ENCODE data around the gene PNMT. TPM values are rescaled to one million over a fixed set of nuclear protein-coding genes. Genes with fewer than 3 reads are reported as not detected.

Gene PNMT
- total and polyA plus RNA-seq, 2 of the 13 experiments (the other 11 are each of a cell fraction or from before 2014, with no cell fraction given): 0.25 TPM; not detected in 1

DNA sequence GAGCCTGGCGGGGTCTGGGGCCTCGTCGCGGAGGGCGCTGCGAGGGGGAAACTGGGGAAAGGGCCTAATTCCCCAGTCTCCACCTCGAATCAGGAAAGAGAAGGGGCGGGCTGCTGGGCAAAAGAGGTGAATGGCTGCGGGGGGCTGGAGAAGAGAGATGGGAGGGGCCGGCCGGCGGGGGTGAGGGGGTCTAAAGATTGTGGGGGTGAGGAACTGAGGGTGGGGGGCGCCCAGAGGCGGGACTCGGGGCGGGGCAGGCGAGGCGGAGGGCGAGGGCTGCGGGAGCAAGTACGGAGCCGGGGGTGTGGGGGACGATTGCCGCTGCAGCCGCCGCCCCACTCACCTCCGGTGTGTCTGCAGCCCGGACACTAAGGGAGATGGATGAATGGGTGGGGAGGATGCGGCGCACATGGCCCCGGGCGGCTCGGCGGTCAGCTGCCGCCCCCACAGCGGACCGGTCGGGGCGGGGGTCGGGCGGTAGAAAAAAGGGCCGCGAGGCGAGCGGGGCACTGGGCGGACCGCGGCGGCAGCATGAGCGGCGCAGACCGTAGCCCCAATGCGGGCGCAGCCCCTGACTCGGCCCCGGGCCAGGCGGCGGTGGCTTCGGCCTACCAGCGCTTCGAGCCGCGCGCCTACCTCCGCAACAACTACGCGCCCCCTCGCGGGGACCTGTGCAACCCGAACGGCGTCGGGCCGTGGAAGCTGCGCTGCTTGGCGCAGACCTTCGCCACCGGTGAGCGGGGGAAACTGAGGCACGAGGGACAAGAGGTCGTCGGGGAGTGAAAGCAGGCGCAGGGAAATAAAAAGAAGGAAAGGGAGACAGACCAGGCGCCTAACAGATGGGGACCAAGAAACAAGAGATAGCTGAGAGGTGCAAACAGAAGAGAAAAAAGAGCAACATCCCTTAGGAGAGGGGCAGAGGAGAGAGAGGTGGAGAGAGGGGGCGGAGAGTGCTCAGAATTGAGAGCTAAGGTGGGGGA, at the start of gene PNMT (continued):
- TF ChIP-seq ZNF292 (CRISPR knock-in tag; IDR thresholded peaks at IDR 0.05; ENCODE audit: borderline replicate concordance, low read depth) (no peak), ATAD3A (CRISPR knock-in tag; IDR thresholded peaks at IDR 0.05) (no peak), YEATS2 (CRISPR knock-in tag; IDR thresholded peaks at IDR 0.05; ENCODE audit: borderline replicate concordance) (peak; percentile 77; the same call in 1 of the 2 replicates), TBX2 (CRISPR knock-in tag; IDR thresholded peaks at IDR 0.05; ENCODE audit: borderline replicate concordance) (peak; percentile 77), ZNF552 (CRISPR knock-in tag; IDR thresholded peaks at IDR 0.05; ENCODE audit: borderline replicate concordance) (peak; percentile 53; the same call in 1 of the 2 replicates), BORCS8-MEF2B (CRISPR knock-in tag; IDR thresholded peaks at IDR 0.05) (peak; percentile 74; the same call in 1 of the 2 replicates), MTA3 (CRISPR knock-in tag; IDR thresholded peaks at IDR 0.05) (no peak), SP2 (CRISPR knock-in tag; IDR thresholded peaks at IDR 0.05) (no peak), CBX1 (IDR thresholded peaks at IDR 0.05; ENCODE audit: low read depth) (peak; percentile 50), EEA1 (CRISPR knock-in tag; IDR thresholded peaks at IDR 0.05; ENCODE audit: borderline replicate concordance) (no peak; the same call in 1 of the 2 replicates), CENPX (CRISPR knock-in tag; IDR thresholded peaks at IDR 0.05) (no peak), RAD51 (IDR thresholded peaks at IDR 0.05; ENCODE audit: borderline replicate concordance) (no peak), AGO1 (IDR thresholded peaks at IDR 0.05; ENCODE audit: low read depth, low read length, poor library complexity, severe bottlenecking) (no peak), TOE1 (CRISPR knock-in tag; IDR thresholded peaks at IDR 0.05) (0 out of 2 replicates have a peak, but pooled peaks have one; percentile 78), HNRNPH1 (optimal IDR thresholded peaks at IDR 0.05; ENCODE audit: low read depth, low read length) (no peak), HMGA1 (CRISPR knock-in tag; conservative IDR thresholded peaks at IDR 0.05) (no peak), ZBTB21 (CRISPR knock-in tag; IDR thresholded peaks at IDR 0.05) (no peak), MAZ (IDR thresholded peaks at IDR 0.05; ENCODE audit: borderline replicate concordance, low read depth, low read length) (0 out of 2 replicates have a peak, but pooled peaks have one; percentile 40), MAZ (CRISPR knock-in tag; IDR thresholded peaks at IDR 0.05; ENCODE audit: low read depth) (peak; percentile 74; the same call in 1 of the 2 replicates), NPAS2 (CRISPR knock-in tag; IDR thresholded peaks at IDR 0.05; ENCODE audit: borderline replicate concordance) (no peak), ZNF703 (CRISPR knock-in tag; IDR thresholded peaks at IDR 0.05; ENCODE audit: borderline replicate concordance) (0 out of 2 replicates have a peak, but pooled peaks have one; percentile 70), NFIC (IDR thresholded peaks at IDR 0.05; ENCODE audit: low read length) (no peak), ELF1 (CRISPR knock-in tag; IDR thresholded peaks at IDR 0.05) (0 out of 2 replicates have a peak, but pooled peaks have one; percentile 25), SP5 (CRISPR knock-in tag; IDR thresholded peaks at IDR 0.05; ENCODE audit: borderline replicate concordance, low read depth) (no peak), RBM39 (IDR thresholded peaks at IDR 0.05; ENCODE audit: low read depth, low read length, poor library complexity, severe bottlenecking) (peak; percentile 72)
- TF ChIP-seq, protein P1, sequence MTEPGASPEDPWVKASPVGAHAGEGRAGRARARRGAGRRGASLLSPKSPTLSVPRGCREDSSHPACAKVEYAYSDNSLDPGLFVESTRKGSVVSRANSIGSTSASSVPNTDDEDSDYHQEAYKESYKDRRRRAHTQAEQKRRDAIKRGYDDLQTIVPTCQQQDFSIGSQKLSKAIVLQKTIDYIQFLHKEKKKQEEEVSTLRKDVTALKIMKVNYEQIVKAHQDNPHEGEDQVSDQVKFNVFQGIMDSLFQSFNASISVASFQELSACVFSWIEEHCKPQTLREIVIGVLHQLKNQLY (CRISPR knock-in tag; IDR thresholded peaks at IDR 0.05): peak; percentile 53; the same call in 1 of the 2 replicates
- TF ChIP-seq, protein P2, sequence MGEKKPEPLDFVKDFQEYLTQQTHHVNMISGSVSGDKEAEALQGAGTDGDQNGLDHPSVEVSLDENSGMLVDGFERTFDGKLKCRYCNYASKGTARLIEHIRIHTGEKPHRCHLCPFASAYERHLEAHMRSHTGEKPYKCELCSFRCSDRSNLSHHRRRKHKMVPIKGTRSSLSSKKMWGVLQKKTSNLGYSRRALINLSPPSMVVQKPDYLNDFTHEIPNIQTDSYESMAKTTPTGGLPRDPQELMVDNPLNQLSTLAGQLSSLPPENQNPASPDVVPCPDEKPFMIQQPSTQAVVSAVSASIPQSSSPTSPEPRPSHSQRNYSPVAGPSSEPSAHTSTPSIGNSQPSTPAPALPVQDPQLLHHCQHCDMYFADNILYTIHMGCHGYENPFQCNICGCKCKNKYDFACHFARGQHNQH (CRISPR knock-in tag; IDR thresholded peaks at IDR 0.05): peak; percentile 80; the same call in 1 of the 2 replicates
- TF ChIP-seq, protein P3, sequence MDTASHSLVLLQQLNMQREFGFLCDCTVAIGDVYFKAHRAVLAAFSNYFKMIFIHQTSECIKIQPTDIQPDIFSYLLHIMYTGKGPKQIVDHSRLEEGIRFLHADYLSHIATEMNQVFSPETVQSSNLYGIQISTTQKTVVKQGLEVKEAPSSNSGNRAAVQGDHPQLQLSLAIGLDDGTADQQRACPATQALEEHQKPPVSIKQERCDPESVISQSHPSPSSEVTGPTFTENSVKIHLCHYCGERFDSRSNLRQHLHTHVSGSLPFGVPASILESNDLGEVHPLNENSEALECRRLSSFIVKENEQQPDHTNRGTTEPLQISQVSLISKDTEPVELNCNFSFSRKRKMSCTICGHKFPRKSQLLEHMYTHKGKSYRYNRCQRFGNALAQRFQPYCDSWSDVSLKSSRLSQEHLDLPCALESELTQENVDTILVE (CRISPR knock-in tag; IDR thresholded peaks at IDR 0.05): no peak
